ENCODE measurements around the gene LIX1.
"Not testable (repeated sequence)": the region's sequence is repeated elsewhere in the genome, so short reads cannot be mapped to it uniquely, and the experiment has no call there.

The LIX1 gene

DNA sequence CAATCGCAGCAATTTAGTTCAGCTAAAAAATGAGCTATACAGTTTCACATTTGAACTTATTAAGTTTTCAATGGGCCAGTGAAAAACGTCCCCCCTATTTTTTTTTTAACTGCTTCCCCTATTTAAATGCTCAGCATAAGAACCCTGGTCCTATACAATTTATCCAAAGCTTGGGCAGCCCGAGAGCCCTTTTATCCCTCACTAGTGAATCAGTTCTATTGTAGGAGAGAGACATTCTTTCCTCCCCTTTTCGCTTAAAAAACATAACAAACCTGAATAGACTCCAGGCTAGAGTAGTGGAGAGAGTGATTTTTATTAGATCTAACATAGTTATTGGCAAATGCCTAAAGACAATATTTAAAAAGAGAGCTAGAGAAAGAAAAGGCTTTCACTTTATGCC is 1.4 kb downstream of the LIX1 start:
- ATAC-seq = no peak

DNA sequence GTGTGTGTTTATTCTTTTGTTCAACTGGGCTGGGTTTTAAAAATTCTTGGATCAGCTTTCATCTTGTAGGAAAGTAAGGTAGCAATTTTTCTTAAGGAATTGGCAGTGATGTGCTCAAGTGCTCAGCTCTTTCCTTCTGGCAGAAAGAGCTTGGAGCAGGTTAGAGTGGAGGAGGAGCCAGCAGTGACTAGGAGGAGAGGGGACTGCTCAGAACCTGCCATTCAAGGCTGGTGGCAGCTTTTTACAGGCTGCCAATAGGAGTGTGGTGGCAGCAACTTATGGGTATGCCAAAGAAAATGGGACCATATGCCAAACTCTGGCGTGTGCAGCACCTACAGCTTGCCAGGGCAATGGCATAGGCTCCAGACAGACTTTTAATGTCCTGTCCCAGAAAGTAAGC is 2.2 kb downstream of the LIX1 start:
- not testable (repeated sequence) for ATAC-seq

DNA sequence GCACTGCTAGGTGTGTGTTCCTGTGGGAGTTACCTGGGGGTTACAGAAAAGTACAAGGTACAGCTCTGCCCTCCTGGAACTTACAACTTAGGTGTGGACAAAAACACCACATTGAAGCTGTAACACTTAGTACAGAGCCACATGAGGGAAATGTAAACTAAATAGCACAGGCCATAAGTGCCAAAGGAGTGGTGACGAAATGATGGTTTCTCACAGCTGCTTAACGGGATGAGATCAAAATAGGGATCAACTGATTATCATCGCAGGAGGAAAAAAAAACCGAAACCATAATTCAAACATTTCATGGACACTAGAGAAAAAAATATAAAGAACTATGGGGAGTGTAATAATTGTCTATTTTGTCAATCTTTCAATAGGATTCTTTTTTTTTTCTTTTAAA is 5.9 kb downstream of the LIX1 start:
- no peak for ATAC-seq

DNA sequence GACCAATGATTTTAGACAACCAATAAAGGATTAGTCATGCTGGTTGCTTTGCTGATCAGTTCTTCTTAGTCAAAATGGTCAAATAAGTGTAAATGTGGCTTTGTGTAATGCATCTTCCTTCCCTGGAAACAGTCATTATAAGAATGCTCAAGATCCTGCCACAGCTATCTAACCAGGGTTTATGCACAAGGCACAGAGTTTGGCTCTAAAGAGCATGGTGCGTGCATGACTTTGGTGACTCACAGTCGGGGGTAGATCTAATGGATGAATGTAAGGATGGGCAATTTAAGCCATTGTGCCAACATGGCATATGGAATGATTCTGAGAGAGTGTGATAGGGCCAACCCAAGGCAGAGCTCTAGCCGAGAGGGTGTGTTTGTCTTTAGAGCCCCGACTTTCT is 6.5 kb downstream of the LIX1 start:
- ATAC-seq = peak in 1 of 2 donors; percentile 49

DNA sequence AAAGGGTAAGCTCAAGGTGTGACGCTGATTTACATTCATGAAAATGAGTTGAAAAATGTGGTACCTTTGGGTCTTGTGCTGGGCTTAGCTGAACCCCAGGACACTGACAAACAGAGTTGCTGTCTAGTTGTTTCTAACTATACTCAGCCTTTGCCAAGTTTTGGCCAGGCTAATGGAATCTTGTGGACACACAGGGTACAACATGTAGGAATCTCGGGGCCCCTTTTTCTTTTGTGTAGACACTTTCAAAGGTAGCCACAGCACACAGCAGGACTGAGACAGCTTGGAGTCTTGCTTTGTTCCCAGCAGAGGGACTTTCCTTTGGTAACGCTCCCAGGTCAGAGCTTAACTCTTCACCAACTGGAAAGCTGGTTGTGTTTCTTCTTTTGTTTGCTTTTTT is 7.8 kb downstream of the LIX1 start:
- no peak for ATAC-seq

DNA sequence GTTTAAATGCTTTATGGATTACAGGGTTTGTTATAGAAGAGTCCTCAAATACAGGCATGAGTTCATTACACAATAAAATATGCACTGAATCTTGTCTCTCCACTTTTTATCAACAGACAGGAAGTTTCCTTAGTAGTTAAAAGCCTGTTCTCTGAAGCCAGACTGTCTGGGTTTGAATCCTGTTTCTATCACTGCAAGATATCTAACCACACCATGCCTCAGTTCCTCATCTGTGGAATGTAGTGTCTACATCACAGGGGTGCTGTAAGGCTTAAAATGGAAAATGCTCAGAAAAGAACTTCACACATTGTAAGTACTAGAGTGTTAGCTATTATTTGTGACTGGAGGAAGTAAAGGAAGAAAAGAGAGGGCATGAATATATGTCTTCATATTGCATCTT is 9.3 kb downstream of the LIX1 start:
- no peak for ATAC-seq

DNA sequence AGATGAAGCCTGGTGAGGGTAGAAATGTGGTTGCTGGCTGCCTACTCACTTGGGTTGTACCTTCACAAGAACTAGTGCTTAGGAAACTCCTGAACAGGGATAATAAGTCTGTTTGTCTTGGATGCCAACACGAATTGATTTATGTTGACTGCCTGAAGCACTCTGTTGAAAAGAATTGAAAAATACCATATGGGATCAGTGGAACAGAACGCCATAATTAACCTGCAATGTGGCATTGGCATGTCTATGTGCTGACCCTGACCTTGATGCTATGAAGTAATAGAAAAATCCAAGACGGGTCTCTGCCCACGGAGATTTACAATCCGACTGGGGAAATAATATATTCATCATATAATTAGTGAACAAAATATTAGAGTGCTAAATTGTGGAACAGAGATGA is 10.5 kb downstream of the LIX1 start:
- no peak for ATAC-seq

DNA sequence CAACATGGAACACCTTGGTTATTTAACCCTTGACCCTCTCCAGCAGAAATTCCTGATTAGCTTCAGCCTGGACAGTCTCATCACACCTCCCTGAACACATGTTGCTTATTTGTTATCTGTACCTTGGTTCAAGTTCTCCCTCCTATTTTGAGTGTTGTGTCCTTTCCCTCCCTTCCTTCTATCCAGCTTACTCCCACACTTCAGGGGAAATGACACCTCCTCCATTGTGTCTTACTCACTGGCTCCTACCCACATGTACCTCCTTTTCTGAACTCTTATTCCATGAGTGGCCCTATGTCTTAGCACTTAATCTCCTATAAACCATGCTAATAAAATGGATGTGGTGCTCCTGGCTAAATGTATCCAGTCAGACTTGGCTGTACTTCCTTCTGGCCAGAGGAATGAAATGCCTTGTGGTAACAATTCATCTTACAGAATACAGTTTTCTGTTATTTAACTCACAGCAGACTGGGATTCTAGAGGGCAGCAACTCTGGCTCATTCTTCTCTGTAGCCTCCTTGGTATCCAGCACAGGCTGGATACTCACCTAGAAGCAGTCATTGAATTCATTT is 11.2 kb downstream of the LIX1 start:
- no peak for ATAC-seq

DNA sequence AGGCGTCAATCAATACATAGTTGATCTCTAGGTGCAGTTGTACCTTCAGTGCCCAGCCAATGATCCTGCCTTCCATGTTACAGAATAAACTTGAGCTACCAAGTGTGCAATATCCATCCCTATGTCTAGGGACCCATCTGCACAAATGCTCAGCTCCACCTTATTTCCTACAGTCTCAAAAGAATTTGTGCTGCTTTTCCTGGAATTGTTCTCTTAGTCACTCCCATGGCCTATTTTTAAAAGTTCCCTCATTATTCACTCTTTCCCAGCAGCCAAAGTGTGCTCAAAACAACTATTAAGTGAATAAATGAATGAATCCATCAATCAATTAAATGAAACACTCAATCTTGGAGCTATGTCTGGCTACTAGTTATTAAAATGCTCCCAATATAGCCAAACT is 14.7 kb downstream of the LIX1 start:
- ATAC-seq = no peak

DNA sequence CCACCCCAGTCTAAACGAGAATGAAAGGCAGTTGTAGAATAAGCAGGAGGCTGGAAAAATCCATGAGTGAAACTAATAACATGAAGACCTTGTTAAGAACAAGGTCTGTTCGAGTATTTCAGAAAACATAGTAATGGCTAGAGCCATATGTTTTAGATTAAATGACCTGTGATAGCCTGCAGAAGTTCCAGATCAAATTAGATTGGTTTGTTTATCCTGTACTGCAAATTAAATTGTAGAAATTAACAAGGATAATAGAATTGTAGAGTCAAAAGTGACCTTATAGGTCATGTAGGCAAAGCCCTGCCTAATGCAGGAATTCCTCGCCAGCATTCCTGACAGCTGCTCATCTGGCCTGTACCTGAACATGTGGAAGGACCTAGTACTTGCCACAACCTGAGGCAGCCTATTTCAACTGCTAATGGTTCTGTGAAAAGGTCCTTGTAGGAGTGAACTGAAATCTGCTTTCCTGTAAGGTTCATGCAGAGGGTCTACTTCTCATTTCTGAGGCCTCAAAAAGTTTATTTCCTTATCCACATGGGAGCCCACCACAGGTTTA is 17.2 kb downstream of the LIX1 start:
- no peak for ATAC-seq

DNA sequence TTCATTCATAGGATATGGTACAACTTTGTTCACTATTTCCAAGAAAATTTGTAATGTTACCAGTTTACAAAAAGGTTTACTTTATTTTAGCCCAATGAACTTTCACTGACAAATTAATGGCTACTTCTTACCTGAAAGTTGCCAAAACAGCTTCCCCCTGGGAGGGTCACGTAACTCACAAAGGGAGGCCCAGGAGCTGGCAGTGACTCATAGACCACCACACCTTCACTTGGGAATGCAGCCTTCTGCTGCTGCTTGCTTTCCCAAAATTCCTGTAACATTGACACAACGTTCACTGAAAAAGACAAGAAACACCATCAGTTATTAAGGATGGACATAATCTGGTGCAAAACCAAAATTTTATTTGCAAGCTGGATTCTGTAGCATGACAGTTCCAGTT is 18.1 kb downstream of the LIX1 start:
- no peak for ATAC-seq

DNA sequence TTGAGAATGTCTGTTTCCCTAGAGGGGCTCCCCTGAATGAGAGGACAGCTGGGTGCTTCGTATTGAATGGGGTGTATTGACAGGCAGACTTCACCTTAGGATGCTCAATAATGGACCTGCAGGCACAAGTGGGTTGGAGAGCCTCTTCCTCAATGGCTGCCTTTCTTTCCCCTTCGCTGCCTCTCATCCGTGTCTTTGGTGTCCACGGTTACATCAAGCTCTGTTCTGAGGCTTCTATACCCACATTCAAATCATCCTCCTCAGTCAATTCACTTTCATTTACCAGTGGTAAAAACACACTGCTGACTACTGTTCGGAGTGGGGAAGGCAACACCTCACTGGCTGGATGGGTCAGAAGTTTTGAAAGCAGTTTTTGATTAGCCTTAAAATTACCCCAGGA is 20.6 kb downstream of the LIX1 start:
- no peak for ATAC-seq

DNA sequence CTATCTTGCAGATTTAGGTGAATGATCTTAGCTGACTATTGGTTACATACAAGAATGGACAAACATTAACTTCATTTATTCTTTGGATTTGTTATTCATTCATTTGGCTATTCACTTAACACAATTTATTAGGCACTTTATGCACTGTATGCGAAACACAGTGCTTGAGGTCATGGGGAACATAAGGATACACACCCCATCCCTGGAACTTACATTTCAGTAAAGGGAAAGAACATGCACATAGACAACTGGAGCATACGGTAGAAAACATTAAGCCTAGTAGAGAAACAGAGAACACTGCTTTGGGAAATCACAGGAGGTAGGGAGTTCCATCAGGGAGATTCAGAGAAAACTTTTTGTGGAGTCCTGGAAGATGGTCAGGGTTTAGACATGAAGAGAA is 22.2 kb downstream of the LIX1 start:
- no peak for ATAC-seq

DNA sequence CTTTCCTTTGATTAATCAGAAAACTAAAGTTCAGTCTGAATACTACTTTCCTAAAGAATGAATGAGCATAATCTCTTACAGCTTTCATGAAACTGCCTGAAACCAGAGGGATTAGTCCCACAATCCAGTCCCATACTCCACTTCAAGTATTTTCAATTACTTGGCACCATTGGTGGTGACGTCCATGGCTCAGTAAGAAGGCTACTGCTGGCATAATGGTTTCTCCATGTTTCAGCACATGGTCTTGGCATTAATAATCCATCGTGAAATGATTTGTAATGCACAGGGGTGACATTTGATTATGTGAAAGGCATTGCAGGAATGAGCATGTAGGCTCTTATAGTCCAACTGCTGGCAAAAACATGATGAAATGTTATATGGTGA is 23.4 kb downstream of the LIX1 start:
- ATAC-seq = no peak

DNA sequence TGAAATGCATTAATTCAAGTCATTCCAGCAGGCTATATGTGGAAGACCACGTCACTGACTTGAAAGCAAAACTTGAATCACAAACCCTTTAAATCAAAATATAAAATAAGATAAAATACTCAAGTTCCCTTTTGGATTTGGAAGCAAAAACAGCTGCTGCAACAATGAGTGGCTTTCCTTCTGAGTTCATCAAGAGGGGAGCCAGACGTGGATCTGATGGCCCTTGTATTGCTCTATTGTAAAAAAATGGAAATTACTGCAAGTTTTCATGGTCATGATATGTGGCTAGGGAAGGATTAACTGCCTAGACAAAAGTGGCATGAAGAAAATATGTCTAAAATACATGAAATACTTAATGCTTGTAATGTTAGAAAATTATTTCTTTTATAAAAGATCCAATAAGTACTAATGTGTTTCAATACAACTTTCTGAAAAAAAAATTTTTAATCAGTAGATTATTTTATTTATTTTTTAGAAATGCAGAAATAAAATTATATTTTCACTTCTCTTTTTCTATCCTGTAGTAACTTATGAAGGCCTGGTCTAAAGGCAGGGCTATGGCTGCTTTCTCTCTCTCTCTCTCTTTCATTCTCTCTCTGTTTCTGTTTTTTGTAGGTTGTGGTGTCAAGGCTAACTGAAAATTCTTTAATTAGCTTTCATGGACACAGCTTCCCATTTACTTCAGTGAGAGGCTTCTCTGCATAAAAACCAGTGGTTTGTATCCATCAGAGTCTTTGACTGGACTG is 24.0 kb downstream of the LIX1 start:
- ATAC-seq = no peak

DNA sequence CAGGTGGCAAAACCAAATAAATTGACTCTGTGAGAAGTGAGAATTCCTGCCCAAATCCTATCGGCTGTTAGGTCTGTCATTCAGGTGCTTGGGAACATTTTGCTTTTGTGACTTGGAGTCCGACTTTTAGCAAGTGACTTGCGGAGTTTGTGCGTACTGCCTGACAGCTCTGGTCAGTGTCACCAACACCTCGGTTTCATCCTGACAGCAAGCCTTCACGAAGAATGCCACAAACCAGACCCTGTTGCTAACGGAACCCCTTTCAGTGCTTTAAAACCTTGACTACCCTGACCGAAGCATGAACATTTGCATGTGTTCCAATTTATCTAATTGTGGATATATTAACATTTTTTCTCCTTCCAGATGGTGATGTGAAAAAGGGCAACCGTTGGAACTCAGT is 26.5 kb downstream of the LIX1 start:
- ATAC-seq = no peak

DNA sequence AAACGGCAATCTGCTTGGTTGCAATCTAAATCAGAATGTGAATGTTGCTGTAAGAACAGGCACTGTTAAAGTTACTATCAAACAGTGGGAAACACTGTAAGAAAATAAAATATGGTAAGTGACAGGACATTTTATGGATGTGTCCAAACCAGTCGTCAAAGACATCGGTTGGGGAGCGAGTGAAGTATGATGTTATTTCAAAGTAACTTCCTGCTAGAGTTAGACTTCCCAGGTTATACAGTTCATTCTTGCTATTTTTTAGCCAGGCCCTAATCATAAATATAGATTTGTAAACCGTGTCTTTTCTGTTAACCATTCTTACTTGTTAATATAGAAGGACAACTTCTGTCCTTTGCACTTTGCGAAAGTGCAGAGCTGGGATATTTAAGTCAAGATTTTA is 30.2 kb downstream of the LIX1 start:
- no peak for ATAC-seq

DNA sequence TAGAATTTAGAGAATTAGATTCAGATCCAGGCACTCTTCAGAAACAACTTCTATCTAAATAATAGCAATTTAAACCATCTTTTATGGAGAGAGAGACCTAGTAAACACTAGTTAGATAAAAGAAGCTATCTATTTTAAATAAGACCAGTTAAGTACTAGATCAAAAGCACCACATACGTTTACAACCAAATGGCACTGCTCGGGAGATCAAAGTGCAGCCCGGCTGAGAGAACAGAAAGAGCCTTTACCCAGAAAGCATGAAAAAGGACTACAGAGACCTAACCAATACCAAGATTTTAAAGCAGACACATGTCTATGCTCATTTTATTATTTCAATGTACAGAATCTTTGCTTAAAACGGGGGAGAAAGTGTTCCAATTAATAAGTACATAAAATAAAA is 30.8 kb downstream of the LIX1 start:
- no peak for ATAC-seq

DNA sequence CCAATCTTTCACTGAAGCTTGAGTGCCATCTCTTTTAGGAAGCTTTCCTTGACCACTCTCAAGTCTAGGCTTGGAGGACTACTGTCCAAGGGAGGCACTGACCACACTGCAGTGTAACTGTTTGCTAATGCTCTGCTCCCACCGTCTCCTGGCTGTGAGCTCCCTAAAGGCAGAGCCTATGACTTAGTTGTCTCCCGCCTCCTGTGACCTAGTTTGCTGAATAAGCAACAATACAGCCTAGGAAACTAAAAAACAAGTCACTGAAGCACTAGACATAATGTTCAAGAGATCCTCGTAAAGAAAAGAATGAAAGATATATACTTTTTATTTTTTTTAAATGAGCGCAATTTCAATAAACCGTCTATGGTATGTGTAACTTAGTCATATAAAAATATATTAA is 31.4 kb downstream of the LIX1 start:
- no peak for ATAC-seq

DNA sequence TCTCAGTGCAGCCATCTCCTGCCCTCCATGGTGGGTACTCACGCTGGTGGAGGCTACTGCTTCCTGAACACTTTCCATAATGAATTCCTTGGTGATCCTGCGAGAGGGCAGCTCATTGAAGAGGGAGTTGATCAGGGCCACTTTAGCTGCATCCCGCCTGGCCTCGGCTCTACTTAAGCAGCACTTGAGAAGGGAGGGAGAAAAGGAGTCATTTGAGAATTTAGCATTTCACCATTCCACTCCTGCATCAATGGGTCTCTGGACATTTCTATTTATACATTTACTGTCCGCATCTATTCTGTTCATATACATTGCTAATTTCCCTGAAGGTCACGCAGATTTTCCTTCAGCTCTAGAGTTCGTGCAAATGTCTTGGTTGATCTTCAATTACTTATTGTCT is 35.1 kb downstream of the LIX1 start:
- ATAC-seq = no peak

DNA sequence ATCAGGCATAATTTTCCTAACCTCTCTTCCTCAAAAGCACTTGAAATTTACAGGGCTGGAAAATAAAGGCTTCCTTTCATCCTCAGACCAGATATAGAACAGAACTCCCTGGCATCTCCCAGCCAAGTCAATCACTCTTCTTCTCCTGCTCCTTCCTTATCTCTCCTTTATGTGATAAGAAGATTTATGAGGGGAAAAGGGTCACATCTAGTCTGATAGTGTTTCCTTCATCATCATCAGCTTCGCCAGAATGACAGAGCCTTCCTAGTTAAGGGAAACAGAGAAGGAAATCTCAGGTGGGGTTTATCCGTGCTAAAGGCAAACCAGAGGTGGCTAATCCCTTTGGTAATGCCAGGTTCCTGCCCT is 36.2 kb downstream of the LIX1 start:
- no peak for ATAC-seq

DNA sequence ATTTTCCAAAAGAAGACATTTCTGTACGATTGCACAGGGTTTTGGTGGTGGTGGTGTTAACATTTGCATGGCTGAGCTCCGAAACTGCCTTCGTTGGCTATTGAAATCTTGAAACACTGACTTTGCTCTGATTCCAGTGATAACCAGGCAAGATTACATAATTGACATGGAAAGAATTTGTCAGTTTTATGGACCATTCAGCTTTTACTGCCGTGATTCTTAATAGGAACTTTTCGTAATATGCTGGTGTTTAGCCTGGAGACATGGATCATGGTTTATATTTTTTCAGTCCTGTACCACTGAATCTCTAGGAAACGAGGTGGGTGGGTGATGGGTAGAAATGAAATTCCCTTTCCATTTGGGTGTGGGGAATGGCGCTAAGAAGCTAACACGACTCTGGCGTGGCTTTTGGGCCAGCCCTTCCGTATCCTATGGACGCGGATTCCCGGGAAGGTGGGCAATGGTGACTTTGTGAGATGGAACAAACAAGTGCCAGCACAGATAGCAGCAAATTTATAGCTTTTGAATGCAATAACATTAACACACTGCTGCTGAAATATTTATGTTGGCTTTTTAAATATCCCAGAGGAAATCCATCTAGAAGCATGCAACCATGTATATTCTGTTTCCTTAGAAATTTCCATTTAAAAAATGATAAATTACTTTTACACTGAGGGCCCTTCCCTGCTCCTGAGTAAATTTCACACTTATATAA is 36.8 kb downstream of the LIX1 start:
- no peak for ATAC-seq

DNA sequence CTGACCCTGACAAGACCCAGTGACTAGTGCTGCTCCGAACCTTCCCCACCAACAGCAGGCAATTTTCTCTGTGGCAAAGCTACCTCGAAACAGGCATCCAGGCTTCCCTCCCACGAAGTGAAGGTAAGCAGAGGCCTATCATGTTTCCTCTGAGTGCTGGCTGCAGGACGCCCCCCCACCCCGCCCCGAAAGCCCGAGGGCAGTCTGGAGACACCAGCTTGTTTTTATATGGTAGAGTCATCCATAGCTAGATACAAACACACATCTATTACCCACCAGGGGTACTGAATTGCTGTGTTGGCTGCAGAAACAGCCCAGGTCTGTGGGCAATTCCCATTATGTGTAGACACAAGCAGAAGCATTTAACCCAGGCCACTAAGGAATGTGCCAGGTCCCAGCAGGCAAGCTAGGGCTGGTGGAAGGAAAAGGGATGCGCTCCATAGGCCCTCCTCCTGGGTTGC is 40.4 kb downstream of the LIX1 start:
- ATAC-seq = no peak

Data from activated CD4-positive, CD25-positive, alpha-beta regulatory T cell treated with anti-CD3 and anti-CD28 coated beads, Interleukin-2, amount 50 U/mL, for 24 hours (primary cell).